ENCODE results near the gene RUNX1. TPM values are rescaled to one million over a fixed set of nuclear protein-coding genes. Genes with fewer than 3 reads are reported as not detected.

Gene RUNX1
- total and polyA plus RNA-seq, 3 experiments from 2014 or later: 22.0 to 41.5 (median 40.3) TPM

DNA sequence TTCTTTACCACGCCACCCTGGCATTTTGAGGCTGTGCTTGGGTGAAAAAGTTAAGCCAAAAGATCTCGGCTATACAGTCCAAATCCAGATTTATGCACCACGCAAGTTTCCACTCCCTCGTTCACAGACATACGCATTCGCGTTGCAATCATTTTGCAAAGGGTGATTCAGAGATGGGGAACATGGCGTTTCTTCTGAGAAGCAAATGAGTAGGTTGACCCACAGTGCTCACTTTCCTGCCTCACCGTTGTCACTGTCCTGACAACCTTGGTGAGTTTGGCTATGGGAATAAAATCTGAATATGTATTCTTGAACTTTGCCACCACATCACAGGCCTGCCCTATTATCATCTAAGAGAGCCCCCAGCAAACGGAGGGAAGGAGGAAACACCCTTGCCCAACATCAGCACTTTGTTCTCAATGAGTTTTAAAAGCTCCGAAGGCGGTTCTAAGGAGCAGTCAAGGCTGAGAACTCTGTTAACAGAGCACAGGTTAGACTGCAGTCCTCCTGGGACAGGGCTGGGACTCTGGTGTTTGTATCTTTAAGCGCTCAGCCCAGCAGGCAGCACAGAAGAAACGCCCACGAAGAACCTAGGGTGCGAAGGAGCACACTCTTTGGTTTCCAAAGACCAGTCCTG, 86.4 kb downstream of the RUNX1 start:
- Histone ChIP-seq H3K4me3 (ENCODE audit: low read length) (no peak overlapping the region), H3K4me1 (ENCODE audit: insufficient read depth, low read length) (peaks cover 64% of the 10 kb centered on the region), H3K27ac (ENCODE audit: low read depth, low read length) (no peak overlapping the region), H3K9me3 (ENCODE audit: low read length) (no peaks in the 10 kb centered on the region), H3K36me3 (ENCODE audit: insufficient read depth, low read length) (no peaks in the 10 kb centered on the region), H3K27me3 (ENCODE audit: insufficient read depth, low read length, poor library complexity, severe bottlenecking) (no peaks in the 10 kb centered on the region)
- Mint-ChIP-seq H3K36me3 (peaks cover 10 to 54% (median 26%) of the 10 kb centered on the region in 3 donors), H3K9me3 (no peaks in the 10 kb centered on the region), H3K27ac (peak overlapping the region in 7 of 8 donors; percentile 19 to 77 (median 46)), H3K4me1 (peaks cover 70 to 83% (median 79%) of the 10 kb centered on the region in 3 donors), H3K4me3 (peak overlapping the region in 6 of 7 donors; percentile 28 to 80 (median 50)), H3K27me3 (peaks cover 0 to 1% of the 10 kb centered on the region in 2 donors)
- ChIA-PET POLR2A (no interaction called here), CTCF (no interaction called here)
- DNase-seq: no peak

DNA sequence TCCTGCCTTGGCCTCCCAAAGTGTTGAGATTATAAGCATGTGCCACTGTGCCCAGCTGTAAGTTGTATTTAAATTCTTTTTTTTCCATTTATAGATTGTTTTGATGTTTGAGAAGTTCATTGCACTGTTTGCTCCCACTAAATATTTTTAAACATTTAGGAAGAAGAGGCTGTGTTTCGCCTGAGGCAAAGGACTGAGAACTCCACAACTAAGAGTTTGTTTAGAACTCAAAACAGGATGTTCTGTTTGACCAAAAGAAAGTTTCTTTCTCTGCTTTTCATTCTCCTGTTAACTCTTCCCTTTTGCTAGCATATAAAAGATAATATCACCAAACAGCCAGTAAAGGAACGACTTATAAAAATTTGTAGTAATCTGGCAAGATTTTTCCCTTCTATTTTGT, 87.0 kb downstream of the RUNX1 start:
- Mint-ChIP-seq H3K27ac (peak overlapping the region in 4 of 8 donors; percentile 28 to 77 (median 70)), H3K4me1 (peaks cover 68 to 83% (median 79%) of the 10 kb centered on the region in 3 donors), H3K36me3 (peaks cover 8 to 51% (median 21%) of the 10 kb centered on the region in 3 donors), H3K9me3 (no peaks in the 10 kb centered on the region), H3K4me3 (peak overlapping the region in 6 of 7 donors; percentile 28 to 80 (median 50)), H3K27me3 (no peaks in the 10 kb centered on the region)
- H3K36me3 ChIP-seq (ENCODE audit: insufficient read depth, low read length): no peaks in the 10 kb centered on the region
- H3K27ac ChIP-seq (ENCODE audit: low read depth, low read length): no peak overlapping the region
- H3K4me3 ChIP-seq (ENCODE audit: low read length): no peak overlapping the region
- peaks cover 64% of the 10 kb centered on the region for H3K4me1 ChIP-seq (ENCODE audit: insufficient read depth, low read length)
- CTCF ChIA-PET: interaction anchor here (1.6 kb wide), 1 partner anchor 19 kb away, joined by 3 read pairs; no protein-coding TSS in a partner anchor
- POLR2A ChIA-PET: no interaction called here
- no peaks in the 10 kb centered on the region for H3K9me3 ChIP-seq (ENCODE audit: low read length)
- no peaks in the 10 kb centered on the region for H3K27me3 ChIP-seq (ENCODE audit: insufficient read depth, low read length, poor library complexity, severe bottlenecking)
- DNase-seq: no peak

DNA sequence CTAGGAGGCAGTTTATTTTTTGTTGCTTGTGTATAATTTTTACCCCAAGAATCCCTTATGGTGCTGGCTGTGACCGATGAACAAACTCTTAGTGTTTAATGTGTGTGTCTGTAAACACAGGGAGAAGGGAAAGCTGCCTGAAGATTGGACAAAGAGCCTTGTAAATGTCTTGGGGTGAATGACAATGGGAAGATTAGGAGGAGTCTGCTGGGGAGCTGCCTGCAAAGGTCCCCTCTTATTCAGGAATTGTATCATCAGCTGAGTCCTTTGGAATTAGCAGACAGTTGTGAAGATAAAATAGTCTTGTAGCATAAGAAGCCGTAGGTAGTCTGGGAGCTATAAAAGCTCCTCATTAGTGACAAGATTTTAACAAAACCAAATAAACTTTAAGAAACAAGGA, 88.4 kb downstream of the RUNX1 start:
- Mint-ChIP-seq H3K27ac (peak overlapping the region in 3 of 8 donors; percentile 0 to 62 (median 17)), H3K36me3 (peaks cover 12 to 56% (median 15%) of the 10 kb centered on the region in 3 donors), H3K9me3 (no peaks in the 10 kb centered on the region), H3K4me3 (peak overlapping the region in 1 of 7 donors; percentile 2), H3K27me3 (no peaks in the 10 kb centered on the region), H3K4me1 (peaks cover 75 to 86% (median 81%) of the 10 kb centered on the region in 3 donors)
- DNase-seq: no peak
- H3K4me1 ChIP-seq (ENCODE audit: insufficient read depth, low read length): peaks cover 64% of the 10 kb centered on the region
- no peak overlapping the region for H3K27ac ChIP-seq (ENCODE audit: low read depth, low read length)
- H3K27me3 ChIP-seq (ENCODE audit: insufficient read depth, low read length, poor library complexity, severe bottlenecking): no peaks in the 10 kb centered on the region
- CTCF ChIA-PET: interaction anchor here (1.3 to 1.6 kb wide), 2 partner anchors 14 to 20 kb away, joined by 3 read pairs; no protein-coding TSS in a partner anchor
- no peaks in the 10 kb centered on the region for H3K36me3 ChIP-seq (ENCODE audit: insufficient read depth, low read length)
- POLR2A ChIA-PET: no interaction called here
- no peaks in the 10 kb centered on the region for H3K9me3 ChIP-seq (ENCODE audit: low read length)
- no peak overlapping the region for H3K4me3 ChIP-seq (ENCODE audit: low read length)

DNA sequence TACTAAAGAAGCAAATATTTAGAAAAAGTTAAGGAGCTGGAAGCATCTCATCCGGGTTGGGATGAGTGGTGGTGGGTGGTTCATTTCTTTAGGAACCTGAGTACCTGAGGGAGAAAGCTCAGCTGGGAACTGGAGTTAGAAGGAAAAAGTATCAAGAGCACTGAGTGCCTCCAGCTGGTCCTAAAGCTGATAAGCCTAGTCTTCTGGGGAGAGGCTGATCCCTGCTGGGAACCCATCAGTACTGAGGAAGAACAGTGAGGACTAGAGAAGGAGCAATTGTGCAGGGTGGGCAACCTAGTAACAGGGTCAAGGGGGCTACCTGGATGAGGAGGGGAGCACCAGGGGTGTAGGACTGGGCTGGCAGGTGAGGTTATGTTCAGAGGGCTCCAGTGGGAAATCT, 89.5 kb downstream of the RUNX1 start:
- DNase-seq: no peak
- no peaks in the 10 kb centered on the region for H3K9me3 ChIP-seq (ENCODE audit: low read length)
- no peaks in the 10 kb centered on the region for H3K36me3 ChIP-seq (ENCODE audit: insufficient read depth, low read length)
- POLR2A ChIA-PET: no interaction called here
- peak overlapping the region in 1 of 7 donors; percentile 44 for H3K4me3 Mint-ChIP-seq
- H3K27ac Mint-ChIP-seq: peak overlapping the region in 5 of 8 donors; percentile 5 to 86 (median 17)
- H3K27me3 Mint-ChIP-seq: no peaks in the 10 kb centered on the region
- H3K4me3 ChIP-seq (ENCODE audit: low read length): no peak overlapping the region
- CTCF ChIA-PET: interaction anchor here (1.0 kb wide), 1 partner anchor 66 kb away, joined by 3 read pairs; no protein-coding TSS in a partner anchor
- peaks cover 12 to 54% (median 14%) of the 10 kb centered on the region in 3 donors for H3K36me3 Mint-ChIP-seq
- H3K27ac ChIP-seq (ENCODE audit: low read depth, low read length): no peak overlapping the region
- peaks cover 54% of the 10 kb centered on the region for H3K4me1 ChIP-seq (ENCODE audit: insufficient read depth, low read length)
- peaks cover 71 to 86% (median 81%) of the 10 kb centered on the region in 3 donors for H3K4me1 Mint-ChIP-seq
- no peaks in the 10 kb centered on the region for H3K27me3 ChIP-seq (ENCODE audit: insufficient read depth, low read length, poor library complexity, severe bottlenecking)
- H3K9me3 Mint-ChIP-seq: no peaks in the 10 kb centered on the region

DNA sequence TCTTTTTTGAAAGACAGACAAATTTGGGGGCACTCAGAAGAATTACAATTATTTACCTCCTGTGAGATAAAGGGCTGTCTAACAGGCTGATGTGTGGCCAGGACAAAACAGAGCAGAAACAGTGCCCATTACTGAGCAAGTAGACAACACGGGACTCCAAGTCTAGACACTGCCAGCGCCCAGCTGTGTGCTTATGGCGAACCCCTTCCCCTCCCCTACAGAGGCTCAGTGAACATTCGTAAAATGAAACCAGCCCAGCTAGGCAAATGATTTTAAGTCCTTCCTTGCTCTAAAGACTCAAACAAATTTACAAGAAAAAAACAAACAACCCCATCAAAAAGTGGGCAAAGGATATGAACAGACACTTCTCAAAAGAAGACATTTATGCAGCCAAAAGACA, 91.1 kb downstream of the RUNX1 start:
- ChIA-PET POLR2A (no interaction called here), CTCF (no interaction called here)
- H3K4me3 ChIP-seq (ENCODE audit: low read length): no peak overlapping the region
- H3K27me3 Mint-ChIP-seq: no peaks in the 10 kb centered on the region
- H3K4me1 Mint-ChIP-seq: peaks cover 77 to 88% (median 84%) of the 10 kb centered on the region in 3 donors
- H3K36me3 ChIP-seq (ENCODE audit: insufficient read depth, low read length): no peaks in the 10 kb centered on the region
- peaks cover 10 to 46% (median 12%) of the 10 kb centered on the region in 3 donors for H3K36me3 Mint-ChIP-seq
- peak overlapping the region in 2 of 8 donors; percentile 58 to 68 for H3K27ac Mint-ChIP-seq
- DNase-seq: no peak
- no peaks in the 10 kb centered on the region for H3K9me3 ChIP-seq (ENCODE audit: low read length)
- peak overlapping the region in 1 of 7 donors; percentile 74 for H3K4me3 Mint-ChIP-seq
- H3K27me3 ChIP-seq (ENCODE audit: insufficient read depth, low read length, poor library complexity, severe bottlenecking): no peaks in the 10 kb centered on the region
- no peak overlapping the region for H3K27ac ChIP-seq (ENCODE audit: low read depth, low read length)
- peaks cover 59% of the 10 kb centered on the region for H3K4me1 ChIP-seq (ENCODE audit: insufficient read depth, low read length)
- H3K9me3 Mint-ChIP-seq: no peaks in the 10 kb centered on the region

DNA sequence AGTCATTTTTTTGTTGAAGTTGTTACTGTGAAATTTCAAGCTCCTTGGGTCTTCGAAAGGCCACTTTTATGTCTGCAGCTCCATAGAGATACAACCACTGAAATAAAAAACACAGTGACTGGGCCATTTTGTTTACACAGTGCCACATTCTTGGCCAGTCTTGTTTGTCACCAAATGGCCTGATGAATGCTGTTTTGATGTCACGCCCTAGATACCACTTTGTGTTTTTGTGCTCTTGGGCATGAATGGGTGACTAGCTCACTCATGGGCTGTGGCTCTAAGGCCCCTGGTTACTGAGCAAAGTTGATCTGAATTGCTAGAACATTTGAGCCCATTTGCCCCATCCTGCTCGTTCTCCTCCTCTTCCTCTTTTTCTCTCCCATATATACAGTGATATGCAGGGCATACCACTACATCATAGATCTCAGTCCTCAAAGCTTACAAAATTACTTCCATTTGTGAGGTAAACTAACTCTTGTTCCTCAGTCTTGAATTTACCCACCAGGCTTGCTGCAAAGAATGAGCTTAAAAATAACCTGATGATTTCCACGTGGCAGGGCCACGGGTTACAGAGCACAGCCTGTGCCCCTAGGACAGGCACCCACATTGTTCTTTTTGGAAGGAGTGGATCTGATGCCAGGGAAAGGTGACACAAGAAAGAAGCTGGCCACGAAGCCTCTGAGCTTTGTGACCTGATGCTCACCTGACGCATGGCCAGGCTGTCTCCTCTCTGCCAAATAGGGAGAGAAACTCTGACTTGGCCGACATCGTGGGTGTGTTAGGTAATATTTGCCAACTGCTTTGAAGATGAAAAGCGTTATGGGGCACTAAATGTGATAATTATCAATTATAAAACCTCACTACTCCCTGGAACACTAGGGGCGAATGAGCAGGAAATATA, 92.4 kb downstream of the RUNX1 start:
- Mint-ChIP-seq H3K9me3 (no peaks in the 10 kb centered on the region), H3K4me1 (peaks cover 75 to 87% (median 84%) of the 10 kb centered on the region in 3 donors), H3K27me3 (no peaks in the 10 kb centered on the region), H3K36me3 (peaks cover 12 to 48% (median 13%) of the 10 kb centered on the region in 3 donors), H3K27ac (peak overlapping the region in 4 of 8 donors; percentile 24 to 64 (median 46)), H3K4me3 (no peak overlapping the region)
- Histone ChIP-seq H3K4me1 (ENCODE audit: insufficient read depth, low read length) (peaks cover 50% of the 10 kb centered on the region), H3K27ac (ENCODE audit: low read depth, low read length) (no peak overlapping the region), H3K27me3 (ENCODE audit: insufficient read depth, low read length, poor library complexity, severe bottlenecking) (no peaks in the 10 kb centered on the region), H3K9me3 (ENCODE audit: low read length) (no peaks in the 10 kb centered on the region), H3K4me3 (ENCODE audit: low read length) (no peak overlapping the region), H3K36me3 (ENCODE audit: insufficient read depth, low read length) (no peaks in the 10 kb centered on the region)
- CTCF ChIA-PET: interaction anchor here (1.0 to 1.1 kb wide), 2 partner anchors 21 to 95 kb away, joined by 3 read pairs; no protein-coding TSS in a partner anchor
- POLR2A ChIA-PET: no interaction called here
- no peak for DNase-seq

DNA sequence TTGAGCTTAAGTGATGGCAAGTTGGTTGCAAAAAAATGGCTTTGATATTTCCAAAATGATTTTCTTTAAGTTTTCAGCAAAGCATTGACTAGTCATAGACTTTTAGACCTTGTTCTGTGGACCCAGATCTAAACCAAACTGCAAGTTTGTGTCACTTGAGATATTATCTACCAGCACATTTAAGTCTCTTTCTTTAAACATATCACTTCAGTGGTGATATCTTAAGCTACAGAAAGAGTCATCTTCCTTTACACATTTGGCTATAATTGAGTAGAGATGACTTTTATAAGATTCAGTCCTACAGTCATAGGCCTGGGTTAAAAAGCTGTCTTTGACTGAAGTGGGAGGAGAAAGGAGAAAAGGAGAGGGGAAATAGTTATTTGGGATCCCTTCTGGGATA, 95.2 kb downstream of the RUNX1 start:
- H3K4me1 ChIP-seq (ENCODE audit: insufficient read depth, low read length): peaks cover 53% of the 10 kb centered on the region

More for the DNA sequence above, 95.2 kb downstream of the RUNX1 start:
- Mint-ChIP-seq H3K36me3 (peaks cover 6 to 39% (median 12%) of the 10 kb centered on the region in 3 donors), H3K27ac (peak overlapping the region in 6 of 8 donors; percentile 21 to 43 (median 28)), H3K27me3 (no peaks in the 10 kb centered on the region), H3K4me3 (peak overlapping the region in 1 of 7 donors; percentile 42), H3K9me3 (no peaks in the 10 kb centered on the region), H3K4me1 (peaks cover 72 to 89% (median 86%) of the 10 kb centered on the region in 3 donors)
- no peak for DNase-seq
- ChIA-PET POLR2A (no interaction called here), CTCF (interaction anchor here (1.8 kb wide), 1 partner anchor 20 kb away, joined by 6 read pairs; no protein-coding TSS in a partner anchor)
- H3K4me3 ChIP-seq (ENCODE audit: low read length): no peak overlapping the region
- H3K9me3 ChIP-seq (ENCODE audit: low read length): no peaks in the 10 kb centered on the region
- H3K27ac ChIP-seq (ENCODE audit: low read depth, low read length): no peak overlapping the region
- no peaks in the 10 kb centered on the region for H3K36me3 ChIP-seq (ENCODE audit: insufficient read depth, low read length)
- no peaks in the 10 kb centered on the region for H3K27me3 ChIP-seq (ENCODE audit: insufficient read depth, low read length, poor library complexity, severe bottlenecking)
